Upper lobe of left lung (tissue), 6 donors: ENCODE data around the gene NCK2. TPM values are rescaled to one million over a fixed set of nuclear protein-coding genes. Genes with fewer than 3 reads are reported as not detected.

ENCODE experiments used
- ATAC-seq, 2 donors: fragments of 200-7000 bp; cut with Tn5 transposase; one replicate each; pipeline ENCODE4 v1.9.1; 2022; ENCODE audit warnings: mild to moderate bottlenecking in 2 of 2, moderate library complexity in 2 of 2; ENCODE audit not compliant: low FRiP score in 2 of 2
- DNase-seq, 2 donors: peaks; one replicate each; pipeline ENCODE4 v3.0.0-alpha.2; 2019 to 2020
- H3K27ac ChIP-seq, 4 donors: fragments of 200-600 bp; sonication (generic); one replicate each; pipeline ENCODE4 v1.5.1; 2016 to 2019
- H3K27me3 ChIP-seq, 4 donors: fragments of 200-600 bp; sonication (generic); one replicate each; pipeline ENCODE4 v1.5.1; 2017 to 2019
- H3K36me3 ChIP-seq, 4 donors: fragments of 200-600 bp; sonication (generic); one replicate each; pipeline ENCODE4 v1.5.1; 2016 to 2019
- H3K4me1 ChIP-seq, 4 donors: fragments of 200-600 bp; sonication (generic); one replicate each; pipeline ENCODE4 v1.5.1; 2018 to 2019
- H3K4me3 ChIP-seq, 4 donors: fragments of 200-600 bp; sonication (generic); one replicate each; pipeline ENCODE4 v1.5.1; 2017 to 2019; ENCODE audit warnings: mild to moderate bottlenecking in 2 of 4, moderate library complexity in 1 of 4
- H3K9me3 ChIP-seq, 4 donors: fragments of 200-600 bp; sonication (generic); one replicate each; pipeline ENCODE4 v1.5.1; 2018 to 2019
- EP300 ChIP-seq, 4 donors: sonication (generic); formaldehyde crosslinking; IDR thresholded peaks; one replicate each; pipeline ENCODE4 v1.5.1; 2017; ENCODE audit warnings: antibody characterized with exemption in 4 of 4, control low read depth in 2 of 4
- POLR2A ChIP-seq, 4 donors: fragments of 450-650 bp; IDR thresholded peaks; one replicate each; pipeline ENCODE4 v1.5.1; 2016 to 2017; ENCODE audit warnings: antibody characterized with exemption in 4 of 4, mild to moderate bottlenecking in 2 of 4
- POLR2AphosphoS5 ChIP-seq, 2 donors: sonication (generic); formaldehyde crosslinking; IDR thresholded peaks; one replicate each; pipeline ENCODE4 v1.5.1; 2017; ENCODE audit warnings: antibody characterized with exemption in 2 of 2
- WGBS, 2 donors: methylation state at CpG; one replicate each; pipeline ENCODE4 v1.1.5; 2017 to 2018; 5-methylcytosine and 5-hydroxymethylcytosine counted together
- total RNA-seq, 6 donors: library from RNA; depleted of rRNA in 4 of 6; stranded (reverse); fragments of >200 nt in 4 of 6; gene quantifications; one replicate each; pipeline versions ENCODE4 v1.1.0 to v1.2.1, GENCODE V29; 2016 to 2021
- TF ChIP-seq, protein P1 (sequence below), 6 experiments: fragments of 450-650 bp in 4 of 6; fragments of 200-600 bp in 2 of 6; sonication (generic) in 2 of 6; IDR thresholded peaks; one replicate each; pipeline ENCODE4 v1.5.1; 2016 to 2019; ENCODE audit warnings: antibody characterized with exemption in 6 of 6
- donor health status: DM: no; HTN: no; CAD: no; lungs with moderate emphysema.
- donor health status: DM: no; HTN: yes; CAD: no; lungs with severe emphysema.

The NCK2 gene
- total RNA-seq, 6 donors from 2014 or later = 29.3 to 48.6 (median 37.9) TPM

DNA sequence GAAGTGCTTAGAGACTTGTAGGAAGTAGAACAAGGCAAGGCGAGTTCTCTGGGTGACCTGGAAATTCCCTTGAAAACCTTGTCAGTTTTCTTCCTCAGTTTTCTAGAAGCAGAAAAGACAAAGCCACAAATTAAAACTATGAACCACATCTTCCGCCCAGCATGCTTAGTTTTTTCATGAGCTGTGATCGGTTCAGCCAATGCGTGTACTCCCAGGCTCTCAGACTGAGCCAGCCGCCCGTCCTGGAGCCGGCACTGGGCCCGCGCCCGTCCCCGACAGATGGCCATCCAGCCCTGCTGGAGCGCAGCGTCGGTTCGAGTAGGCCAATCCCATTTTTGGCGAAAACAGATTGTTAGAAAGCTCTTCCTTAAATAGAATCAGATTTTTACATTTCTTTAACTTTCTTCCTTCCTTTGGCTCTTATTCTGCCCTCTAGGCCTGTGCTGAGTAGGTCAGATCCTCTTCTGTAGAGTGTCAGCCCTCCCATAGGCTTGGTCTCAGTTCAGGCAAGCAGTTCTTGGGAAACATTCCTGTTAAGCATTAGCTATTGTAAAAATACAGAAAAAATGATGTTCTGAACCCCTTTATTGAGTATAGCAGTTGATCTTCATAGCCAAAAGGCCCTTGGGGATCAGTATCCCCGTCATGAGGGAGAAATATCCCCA, 112.5 kb downstream of the NCK2 start:
- Histone ChIP-seq H3K36me3 (peaks cover 0 to 7% (median 3%) of the 10 kb centered on the region in 4 donors), H3K9me3 (no peaks in the 10 kb centered on the region), H3K27ac (peak overlapping the region in 1 of 4 donors; percentile 42), H3K4me1 (peaks cover 0 to 4% (median 0%) of the 10 kb centered on the region in 4 donors), H3K27me3 (no peaks in the 10 kb centered on the region), H3K4me3 (no peak overlapping the region)
- TF ChIP-seq, protein P1, sequence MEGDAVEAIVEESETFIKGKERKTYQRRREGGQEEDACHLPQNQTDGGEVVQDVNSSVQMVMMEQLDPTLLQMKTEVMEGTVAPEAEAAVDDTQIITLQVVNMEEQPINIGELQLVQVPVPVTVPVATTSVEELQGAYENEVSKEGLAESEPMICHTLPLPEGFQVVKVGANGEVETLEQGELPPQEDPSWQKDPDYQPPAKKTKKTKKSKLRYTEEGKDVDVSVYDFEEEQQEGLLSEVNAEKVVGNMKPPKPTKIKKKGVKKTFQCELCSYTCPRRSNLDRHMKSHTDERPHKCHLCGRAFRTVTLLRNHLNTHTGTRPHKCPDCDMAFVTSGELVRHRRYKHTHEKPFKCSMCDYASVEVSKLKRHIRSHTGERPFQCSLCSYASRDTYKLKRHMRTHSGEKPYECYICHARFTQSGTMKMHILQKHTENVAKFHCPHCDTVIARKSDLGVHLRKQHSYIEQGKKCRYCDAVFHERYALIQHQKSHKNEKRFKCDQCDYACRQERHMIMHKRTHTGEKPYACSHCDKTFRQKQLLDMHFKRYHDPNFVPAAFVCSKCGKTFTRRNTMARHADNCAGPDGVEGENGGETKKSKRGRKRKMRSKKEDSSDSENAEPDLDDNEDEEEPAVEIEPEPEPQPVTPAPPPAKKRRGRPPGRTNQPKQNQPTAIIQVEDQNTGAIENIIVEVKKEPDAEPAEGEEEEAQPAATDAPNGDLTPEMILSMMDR (IDR thresholded peaks at IDR 0.05) = no peak
- TF ChIP-seq POLR2AphosphoS5 (IDR thresholded peaks at IDR 0.05) (no peak), POLR2A (IDR thresholded peaks at IDR 0.05) (no peak), EP300 (IDR thresholded peaks at IDR 0.05) (no peak)
- 86 to 93% methylated on average over 17 of the region's 17 CpGs for WGBS, 2 donors
- ATAC-seq = no peak
- peak in 1 of 2 donors; percentile 80 for DNase-seq

- no peak for DNase-seq
- no peaks in the 10 kb centered on the region for H3K27me3 ChIP-seq
- H3K9me3 ChIP-seq = no peaks in the 10 kb centered on the region
- H3K4me1 ChIP-seq = no peaks in the 10 kb centered on the region
- no peak for ATAC-seq
- no peak overlapping the region for H3K4me3 ChIP-seq
- peaks cover 0 to 7% (median 3%) of the 10 kb centered on the region in 4 donors for H3K36me3 ChIP-seq
- TF ChIP-seq POLR2AphosphoS5 (IDR thresholded peaks at IDR 0.05) (no peak), EP300 (IDR thresholded peaks at IDR 0.05) (no peak), POLR2A (IDR thresholded peaks at IDR 0.05) (no peak)
- TF ChIP-seq, protein P1 (IDR thresholded peaks at IDR 0.05) = no peak
- H3K27ac ChIP-seq = no peak overlapping the region
- 80 to 86% methylated on average over 8 of the region's 8 CpGs for WGBS, 2 donors
Observed at GRCh38 chr2:105858868-105859693, 114.4 kb downstream of the NCK2 start.

- Histone ChIP-seq H3K27ac (no peak overlapping the region), H3K4me1 (no peaks in the 10 kb centered on the region)
- DNase-seq = no peak
Observed at GRCh38 chr2:105859694-105859951, 114.9 kb downstream of the NCK2 start.

GRCh38 chr2:105860567-105860966, 115.9 kb downstream of the NCK2 start:
- no peak for DNase-seq
- peaks cover 0 to 2% (median 0%) of the 10 kb centered on the region in 4 donors for H3K4me1 ChIP-seq
- 91 to 96% methylated on average over 10 of the region's 10 CpGs for WGBS, 2 donors
- no peak for TF ChIP-seq POLR2A (IDR thresholded peaks at IDR 0.05)
- TF ChIP-seq, protein P1 (IDR thresholded peaks at IDR 0.05) = no peak
- no peak for TF ChIP-seq EP300 (IDR thresholded peaks at IDR 0.05)
- TF ChIP-seq POLR2AphosphoS5 (IDR thresholded peaks at IDR 0.05) = no peak
- H3K27me3 ChIP-seq = no peaks in the 10 kb centered on the region
- H3K27ac ChIP-seq = no peak overlapping the region
- H3K36me3 ChIP-seq = peaks cover 0 to 7% (median under 1%) of the 10 kb centered on the region in 4 donors
- H3K9me3 ChIP-seq = no peaks in the 10 kb centered on the region
- ATAC-seq = no peak
- no peak overlapping the region for H3K4me3 ChIP-seq

More at GRCh38 chr2:105859694-105859951, 114.9 kb downstream of the NCK2 start:
- H3K36me3 ChIP-seq = peaks cover 0 to 7% (median 3%) of the 10 kb centered on the region in 4 donors
- TF ChIP-seq, protein P1 (IDR thresholded peaks at IDR 0.05) = no peak
- no peaks in the 10 kb centered on the region for H3K9me3 ChIP-seq
- 88 to 93% methylated on average over 2 of the region's 2 CpGs for WGBS, 2 donors
- no peak overlapping the region for H3K4me3 ChIP-seq
- ATAC-seq = no peak
- no peaks in the 10 kb centered on the region for H3K27me3 ChIP-seq
